Measurements from ENCODE around the gene GLP1R.

Gene GLP1R

DNA sequence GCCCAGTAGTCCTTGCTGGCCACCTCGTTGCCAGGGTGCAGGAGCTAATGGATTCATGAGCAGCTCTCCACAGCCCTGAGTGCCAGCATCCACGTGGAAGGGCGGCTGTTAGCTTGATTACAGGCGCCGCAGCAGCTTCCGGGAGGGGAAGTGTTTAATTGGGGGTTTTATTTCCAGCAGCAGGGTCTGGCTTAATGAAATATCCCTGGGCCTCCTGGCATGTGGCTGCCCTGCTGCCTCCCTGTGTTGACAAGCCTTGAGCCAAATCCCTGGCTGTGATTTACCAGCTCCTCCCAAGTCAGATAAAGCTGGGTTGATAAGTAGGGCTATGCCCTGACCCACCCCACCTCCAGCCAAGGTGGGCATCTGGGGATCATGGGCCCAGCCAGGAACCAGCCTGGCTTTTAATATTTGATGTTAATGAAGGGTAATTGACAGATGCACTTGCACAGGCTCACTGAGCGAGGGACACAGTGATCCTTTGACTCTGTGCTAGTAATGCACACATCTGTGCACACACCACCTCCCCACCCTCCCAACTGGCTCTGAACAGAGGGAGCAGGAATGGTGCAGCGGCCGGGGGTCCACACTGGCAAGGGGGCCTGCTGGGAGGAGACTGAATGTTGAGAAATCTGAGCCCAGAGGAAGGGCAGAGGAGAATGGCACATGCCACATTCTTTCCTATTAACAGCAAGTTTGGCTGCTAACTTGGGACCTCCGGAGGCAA, 13.6 kb downstream of the GLP1R start:
- TF ChIP-seq GATA2 (IDR thresholded peaks at IDR 0.05; ENCODE audit: low read depth, low read length) (peak; percentile 95), GATA3 (IDR thresholded peaks at IDR 0.05; ENCODE audit: low read depth, low read length) (no peak)

- no peak for TF ChIP-seq GATA2 (IDR thresholded peaks at IDR 0.05; ENCODE audit: low read depth, low read length)
- TF ChIP-seq GATA3 (IDR thresholded peaks at IDR 0.05; ENCODE audit: low read depth, low read length) = no peak
These were observed 14.9 kb downstream of the GLP1R start for GRCh38 chr6:39063526-39063925.

DNA sequence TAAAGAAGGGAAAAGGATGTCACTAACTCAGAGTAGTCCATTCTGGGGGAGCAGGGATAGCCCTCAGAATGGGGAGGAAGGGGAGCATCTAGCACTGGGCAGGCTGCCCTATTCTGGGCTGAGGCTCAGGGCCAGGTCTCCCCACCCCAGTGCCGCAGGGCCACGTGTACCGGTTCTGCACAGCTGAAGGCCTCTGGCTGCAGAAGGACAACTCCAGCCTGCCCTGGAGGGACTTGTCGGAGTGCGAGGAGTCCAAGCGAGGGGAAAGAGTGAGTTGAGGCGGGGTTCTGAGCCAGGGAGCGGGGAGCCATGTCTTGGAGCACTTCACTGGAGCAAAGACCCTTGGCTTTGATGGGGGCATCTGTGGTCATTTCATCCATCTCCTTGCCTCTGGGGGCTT, 17.0 kb downstream of the GLP1R start:
- no peak for TF ChIP-seq GATA2 (IDR thresholded peaks at IDR 0.05; ENCODE audit: low read depth, low read length)

DNA sequence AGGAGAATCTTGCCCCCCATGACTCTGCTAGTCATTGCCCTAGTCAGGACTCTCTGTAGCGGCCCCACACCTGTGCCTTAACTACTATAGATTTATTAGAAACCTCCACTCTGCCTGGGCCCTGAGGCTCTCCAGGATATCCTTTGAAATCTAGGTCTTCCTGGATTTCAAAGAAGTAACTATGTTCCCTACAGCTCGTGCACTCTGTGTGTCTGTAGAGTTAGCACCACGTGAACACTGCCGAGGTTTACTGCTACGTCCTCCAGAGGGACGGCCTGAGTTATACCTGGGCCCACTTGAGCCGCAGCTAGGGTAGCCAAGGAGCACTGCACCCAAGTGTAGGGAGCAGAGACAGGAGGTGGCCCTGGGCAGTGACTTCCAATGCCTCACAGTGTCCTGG, 19.8 kb downstream of the GLP1R start:
- TF ChIP-seq GATA3 (IDR thresholded peaks at IDR 0.05; ENCODE audit: low read depth, low read length) = no peak
- no peak for TF ChIP-seq GATA2 (IDR thresholded peaks at IDR 0.05; ENCODE audit: low read depth, low read length)

DNA sequence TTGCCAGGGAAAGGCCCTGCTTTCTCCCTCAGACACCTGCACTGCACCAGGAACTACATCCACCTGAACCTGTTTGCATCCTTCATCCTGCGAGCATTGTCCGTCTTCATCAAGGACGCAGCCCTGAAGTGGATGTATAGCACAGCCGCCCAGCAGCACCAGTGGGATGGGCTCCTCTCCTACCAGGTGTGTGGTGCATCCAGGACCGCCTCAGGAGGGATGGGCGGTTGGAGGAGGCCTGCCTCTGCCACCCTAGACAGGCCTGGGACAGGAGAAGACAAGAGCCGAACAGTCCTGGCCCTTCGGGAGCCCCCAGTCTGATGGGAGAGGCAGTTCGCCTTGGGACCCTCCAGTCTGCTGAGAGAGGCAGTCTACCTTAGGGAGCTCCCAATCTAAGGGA, 24.2 kb downstream of the GLP1R start:
- TF ChIP-seq GATA2 (IDR thresholded peaks at IDR 0.05; ENCODE audit: low read depth, low read length) (no peak), GATA3 (IDR thresholded peaks at IDR 0.05; ENCODE audit: low read depth, low read length) (no peak)

DNA sequence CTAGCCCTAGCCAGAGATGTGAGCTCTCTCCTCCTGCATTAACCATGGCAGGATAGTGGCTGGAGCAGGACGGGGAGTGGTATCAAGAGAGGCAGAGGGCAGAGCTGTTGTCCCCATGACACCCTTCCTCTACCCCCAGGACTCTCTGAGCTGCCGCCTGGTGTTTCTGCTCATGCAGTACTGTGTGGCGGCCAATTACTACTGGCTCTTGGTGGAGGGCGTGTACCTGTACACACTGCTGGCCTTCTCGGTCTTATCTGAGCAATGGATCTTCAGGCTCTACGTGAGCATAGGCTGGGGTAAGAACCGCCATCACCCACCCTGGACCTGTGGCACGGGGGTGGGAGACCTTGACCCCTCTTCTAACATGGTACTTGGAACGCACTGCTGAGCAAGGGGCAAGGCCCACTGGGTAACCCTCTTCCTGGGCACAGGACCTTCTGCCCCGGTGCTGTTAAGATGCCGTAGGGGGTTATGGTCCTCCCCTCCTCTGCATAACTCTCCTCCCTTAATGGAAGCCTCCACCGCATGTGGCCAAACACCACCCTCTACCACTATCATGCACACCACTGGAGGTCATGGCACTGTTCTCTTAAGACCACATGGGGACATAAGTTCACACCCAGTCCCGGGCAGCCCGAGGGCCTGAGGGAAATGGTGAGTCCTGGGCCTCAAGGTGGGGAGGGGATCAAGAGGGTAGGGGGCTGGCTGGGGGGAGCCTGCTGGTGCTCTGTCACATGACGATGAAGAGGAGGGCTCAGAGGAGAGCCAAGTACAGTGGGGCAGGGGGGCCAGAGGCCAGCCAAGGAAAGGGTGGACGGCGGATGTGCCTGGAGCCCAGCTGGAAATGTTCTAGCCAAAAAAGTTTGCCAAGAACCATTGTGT, 25.1 kb downstream of the GLP1R start:
- TF ChIP-seq GATA3 (IDR thresholded peaks at IDR 0.05; ENCODE audit: low read depth, low read length) (no peak), GATA2 (IDR thresholded peaks at IDR 0.05; ENCODE audit: low read depth, low read length) (no peak)

- no peak for TF ChIP-seq GATA2 (IDR thresholded peaks at IDR 0.05; ENCODE audit: low read depth, low read length)
- no peak for TF ChIP-seq GATA3 (IDR thresholded peaks at IDR 0.05; ENCODE audit: low read depth, low read length)
These were observed 25.9 kb downstream of the GLP1R start for GRCh38 chr6:39074486-39074885.

- TF ChIP-seq GATA2 (IDR thresholded peaks at IDR 0.05; ENCODE audit: low read depth, low read length) (no peak), GATA3 (IDR thresholded peaks at IDR 0.05; ENCODE audit: low read depth, low read length) (no peak)
These were observed 26.6 kb downstream of the GLP1R start for GRCh38 chr6:39075010-39075686.

GRCh38 chr6:39075807-39076622, 27.4 kb downstream of the GLP1R start:
- no peak for TF ChIP-seq GATA2 (IDR thresholded peaks at IDR 0.05; ENCODE audit: low read depth, low read length)
- TF ChIP-seq GATA3 (IDR thresholded peaks at IDR 0.05; ENCODE audit: low read depth, low read length) = no peak

DNA sequence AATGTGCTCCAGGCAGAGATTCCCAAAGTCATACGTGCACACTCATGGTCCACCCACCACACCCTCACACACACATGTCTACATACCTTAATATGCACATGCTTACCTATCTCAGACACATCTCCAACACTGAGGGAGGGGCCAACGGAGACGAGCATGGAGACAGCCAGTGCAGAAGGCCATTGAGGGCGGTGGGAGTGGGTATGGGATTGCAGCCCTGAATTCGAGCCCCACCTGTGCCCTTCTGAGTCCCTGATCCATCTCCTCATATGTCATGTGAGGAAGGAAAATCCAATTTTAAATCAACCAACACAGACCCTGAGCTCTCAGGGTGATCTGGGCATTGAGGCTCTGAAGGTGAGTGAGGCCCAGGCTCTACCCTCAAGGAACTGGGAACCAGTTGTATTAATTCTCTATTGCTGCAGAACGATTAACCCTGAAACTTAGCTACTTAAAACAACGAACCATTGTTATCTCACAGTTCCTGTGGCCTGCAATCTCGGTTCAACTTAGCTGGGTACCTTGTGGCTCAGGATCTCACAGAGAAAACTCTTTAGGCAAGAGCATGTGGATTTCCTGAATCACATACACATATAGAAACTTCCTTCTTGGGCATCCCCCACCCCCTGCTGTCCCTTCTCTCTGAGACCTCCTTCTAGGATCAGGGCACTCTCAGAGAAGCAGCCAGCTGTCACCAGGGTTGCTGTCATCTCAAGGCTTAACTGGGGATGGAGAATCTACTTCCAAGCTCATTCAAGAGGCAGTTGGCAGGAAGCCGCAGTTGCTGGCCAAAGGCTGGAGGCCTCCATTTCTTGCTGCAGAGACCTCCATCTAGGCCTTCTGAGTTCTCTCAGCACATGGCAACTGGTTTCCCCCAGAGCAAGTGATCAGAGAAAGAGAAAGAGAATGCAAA, 28.3 kb downstream of the GLP1R start:
- TF ChIP-seq GATA2 (IDR thresholded peaks at IDR 0.05; ENCODE audit: low read depth, low read length) = no peak
- TF ChIP-seq GATA3 (IDR thresholded peaks at IDR 0.05; ENCODE audit: low read depth, low read length) = no peak

- no peak for TF ChIP-seq GATA3 (IDR thresholded peaks at IDR 0.05; ENCODE audit: low read depth, low read length)
- TF ChIP-seq GATA2 (IDR thresholded peaks at IDR 0.05; ENCODE audit: low read depth, low read length) = no peak
These were observed 29.5 kb downstream of the GLP1R start for GRCh38 chr6:39077882-39078594.

- TF ChIP-seq GATA2 (IDR thresholded peaks at IDR 0.05; ENCODE audit: low read depth, low read length) = no peak
- TF ChIP-seq GATA3 (IDR thresholded peaks at IDR 0.05; ENCODE audit: low read depth, low read length) = no peak
These were observed 30.1 kb downstream of the GLP1R start for GRCh38 chr6:39078695-39079094.

Data from SH-SY5Y (cell line).